T-helper 17 cell (primary cell): ENCODE results near the gene HCFC2. TPM values are rescaled to one million over a fixed set of nuclear protein-coding genes. Genes with fewer than 3 reads are reported as not detected.
"Not testable (repeated sequence)": the region's sequence is repeated elsewhere in the genome, so short reads cannot be mapped to it uniquely, and the experiment has no call there.

Experiments
- ATAC-seq: fragments of 150-1000 bp; cut with Tn5 transposase; 2 replicates; pipeline ENCODE4 v1.10.0; 2021; ENCODE audit warnings: mild to moderate bottlenecking, moderate library complexity
- DNase-seq, 3 donors: peaks; one replicate each; pipeline versions ENCODE4 v3.0.0 to v3.0.0-alpha.2; 2020 to 2021
- H3K9me3 ChIP-seq: one replicate; pipeline ENCODE4 v1.7.0; 2013; ENCODE audit warnings: low read length, mild to moderate bottlenecking; ENCODE audit not compliant: control insufficient read depth, poor library complexity, severe bottlenecking
- H3K27ac Mint-ChIP-seq: one replicate; pipeline ENCODE4 v1.8.0; 2022; ENCODE audit warnings: mild to moderate bottlenecking, moderate library complexity, mixed read lengths
- H3K27me3 Mint-ChIP-seq: one replicate; pipeline ENCODE4 v1.8.0; 2022; ENCODE audit warnings: mixed read lengths
- H3K36me3 Mint-ChIP-seq: one replicate; pipeline ENCODE4 v1.8.0; 2022; ENCODE audit warnings: low read depth, mixed read lengths
- H3K4me1 Mint-ChIP-seq: one replicate; pipeline ENCODE4 v1.8.0; 2022; ENCODE audit warnings: mild to moderate bottlenecking, mixed read lengths
- H3K4me3 Mint-ChIP-seq: one replicate; pipeline ENCODE4 v1.8.0; 2022; ENCODE audit warnings: mild to moderate bottlenecking, moderate library complexity, mixed read lengths
- total RNA-seq, 4 donors: library from RNA in 2 of 4; stranded (reverse) in 2 of 4; gene quantifications; one replicate each; pipeline ENCODE4 v1.2.3 and lab custom pipeline; 2022 to 2026

HCFC2 gene
- total RNA-seq, 2 donors from 2014 or later: 13.9 to 15.2 TPM

DNA sequence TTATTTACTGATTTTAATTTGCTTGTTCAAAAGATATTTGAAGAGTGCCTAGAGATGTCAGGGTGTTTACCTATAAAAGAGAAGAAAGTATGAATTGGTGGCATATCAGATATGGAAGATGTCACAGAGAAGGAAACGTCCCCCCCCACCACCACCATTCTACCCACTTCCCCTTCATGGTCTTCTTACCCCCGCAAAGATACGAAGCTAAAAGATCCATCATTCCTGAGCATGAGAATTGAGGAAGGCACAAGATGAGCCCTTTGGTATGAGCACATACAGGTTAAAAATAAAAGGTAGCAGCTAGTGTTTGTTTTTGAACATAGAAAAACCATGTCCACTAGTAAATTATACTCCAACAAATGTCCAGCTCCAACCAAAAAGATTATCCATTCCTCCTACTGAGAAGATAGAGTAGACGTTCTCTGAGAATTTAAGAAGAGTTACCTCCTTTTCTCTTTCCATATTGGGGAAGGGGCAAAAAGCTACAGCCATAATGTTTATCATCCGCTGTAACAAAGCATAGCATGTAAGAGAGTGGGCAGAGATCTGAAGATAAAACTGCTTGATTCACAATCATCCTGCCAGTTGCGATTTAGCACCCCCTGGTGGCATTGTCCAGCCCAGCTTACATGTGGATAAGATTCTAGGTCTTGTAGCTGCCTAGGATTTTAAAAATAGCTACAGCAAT lies 44.6 kb downstream of the HCFC2 start:
- no peaks in the 10 kb centered on the region for H3K9me3 ChIP-seq
- peak; percentile 96 for ATAC-seq
- H3K27me3 Mint-ChIP-seq: no peaks in the 10 kb centered on the region
- DNase-seq: peak; percentile 56 to 80 (median 63)
- H3K27ac Mint-ChIP-seq: peak overlapping the region; percentile 67
- peaks cover 3% of the 10 kb centered on the region for H3K36me3 Mint-ChIP-seq
- peak overlapping the region; percentile 31 for H3K4me3 Mint-ChIP-seq
- peaks cover 17% of the 10 kb centered on the region for H3K4me1 Mint-ChIP-seq

DNA sequence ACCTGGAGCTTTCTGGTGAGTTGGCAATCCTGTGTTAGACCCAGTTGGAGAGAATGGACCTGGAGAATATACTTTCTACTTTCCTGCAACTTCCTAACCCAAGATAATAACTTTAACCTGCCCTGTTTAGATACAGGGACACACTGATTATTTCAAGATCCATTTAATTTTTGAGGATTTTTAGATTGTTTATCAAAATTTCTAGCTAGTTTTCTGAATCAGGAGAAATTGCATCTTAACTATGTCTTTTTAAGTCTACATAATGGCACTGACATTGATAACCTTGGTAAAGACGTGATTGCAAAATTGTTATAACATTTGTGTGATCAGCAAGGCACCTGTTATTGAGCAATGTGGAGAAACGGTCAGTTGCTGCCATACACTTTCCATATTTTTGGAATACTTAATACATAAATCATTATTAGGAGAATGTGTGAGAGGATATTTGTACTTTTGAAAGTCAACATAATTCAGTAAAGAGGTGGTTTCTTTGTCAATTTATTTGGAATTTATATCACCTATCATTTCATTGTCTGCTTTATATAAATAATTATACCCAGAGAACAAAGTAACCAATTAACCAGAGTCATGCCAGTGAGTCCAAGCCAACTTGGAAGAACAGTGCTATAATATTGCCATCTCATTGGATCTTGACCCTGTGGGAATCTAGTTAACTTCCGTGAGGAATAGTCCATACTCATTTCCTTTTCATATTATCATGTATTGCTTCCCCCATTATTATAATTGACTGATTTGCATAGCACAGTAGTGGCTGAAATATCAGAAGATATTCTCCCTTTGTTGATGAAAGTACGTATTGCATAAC lies 45.3 kb downstream of the HCFC2 start:
- Mint-ChIP-seq H3K27me3 (no peaks in the 10 kb centered on the region), H3K4me3 (no peak overlapping the region), H3K36me3 (peaks cover 3% of the 10 kb centered on the region), H3K4me1 (peaks cover 17% of the 10 kb centered on the region), H3K27ac (no peak overlapping the region)
- DNase-seq (no peak), ATAC-seq (no peak)
- no peaks in the 10 kb centered on the region for H3K9me3 ChIP-seq

- not testable (repeated sequence) for H3K9me3 ChIP-seq, ATAC-seq, H3K4me1 Mint-ChIP-seq, DNase-seq, H3K36me3 Mint-ChIP-seq, H3K4me3 Mint-ChIP-seq, H3K27me3 Mint-ChIP-seq
- H3K27ac Mint-ChIP-seq: peak overlapping the region; percentile 90
These were observed 50.7 kb downstream of the HCFC2 start for GRCh38 chr12:104114834-104115586.

DNA sequence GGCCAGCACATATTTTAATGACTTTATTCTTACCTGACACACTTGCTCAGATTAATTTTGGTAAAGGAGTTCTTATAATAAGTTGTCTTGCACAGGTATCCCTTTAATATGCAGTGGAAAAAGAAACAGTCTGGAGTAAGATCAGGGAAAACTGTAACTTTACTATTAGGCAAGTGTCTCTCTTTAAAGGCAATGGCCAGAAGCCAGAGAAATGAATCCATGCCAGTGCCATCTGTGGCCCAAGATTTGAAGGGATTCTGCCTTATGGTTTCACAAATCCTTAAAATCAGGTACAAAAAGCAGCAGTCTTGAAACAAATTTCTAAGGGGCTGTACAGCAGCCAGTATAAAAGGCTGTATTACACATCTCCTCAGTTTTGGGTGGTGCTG lies 51.2 kb downstream of the HCFC2 start:
- no peaks in the 10 kb centered on the region for H3K27me3 Mint-ChIP-seq
- H3K9me3 ChIP-seq: no peaks in the 10 kb centered on the region
- peaks cover 7% of the 10 kb centered on the region for H3K4me1 Mint-ChIP-seq
- DNase-seq (no peak), ATAC-seq (no peak)
- no peak overlapping the region for H3K4me3 Mint-ChIP-seq
- peak overlapping the region; percentile 90 for H3K27ac Mint-ChIP-seq
- H3K36me3 Mint-ChIP-seq: no peaks in the 10 kb centered on the region

GRCh38 chr12:104121001-104121400 lies 56.7 kb downstream of the HCFC2 start:
- H3K9me3 ChIP-seq: no peaks in the 10 kb centered on the region
- no peak overlapping the region for H3K27ac Mint-ChIP-seq
- ATAC-seq (no peak), DNase-seq (no peak)
- no peaks in the 10 kb centered on the region for H3K36me3 Mint-ChIP-seq
- peaks cover 4% of the 10 kb centered on the region for H3K4me1 Mint-ChIP-seq
- H3K27me3 Mint-ChIP-seq: no peaks in the 10 kb centered on the region
- H3K4me3 Mint-ChIP-seq: no peak overlapping the region

DNA sequence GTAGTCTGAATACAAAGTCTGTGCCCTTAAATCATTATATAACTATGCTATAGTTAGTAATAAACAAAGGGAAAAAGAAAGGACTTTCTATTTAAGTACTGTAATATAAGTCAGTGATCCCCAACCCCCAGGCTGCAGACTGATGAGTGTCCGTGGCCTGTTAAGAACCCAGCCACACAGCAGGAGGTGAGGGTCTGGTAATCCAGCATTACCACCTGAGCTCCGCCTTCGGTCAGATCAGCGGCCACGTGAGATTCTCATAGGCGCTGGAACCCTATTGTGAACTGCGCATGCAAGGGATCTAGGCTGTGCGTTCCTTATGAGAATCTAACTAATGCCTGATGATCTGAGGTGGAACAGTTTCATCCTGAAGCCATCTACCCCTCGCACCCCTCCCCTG lies 58.0 kb downstream of the HCFC2 start:
- no peaks in the 10 kb centered on the region for H3K36me3 Mint-ChIP-seq
- no peak for ATAC-seq
- H3K4me1 Mint-ChIP-seq: peaks cover 4% of the 10 kb centered on the region
- no peak overlapping the region for H3K27ac Mint-ChIP-seq
- no peaks in the 10 kb centered on the region for H3K9me3 ChIP-seq
- no peak for DNase-seq
- H3K4me3 Mint-ChIP-seq: no peak overlapping the region
- no peaks in the 10 kb centered on the region for H3K27me3 Mint-ChIP-seq

DNA sequence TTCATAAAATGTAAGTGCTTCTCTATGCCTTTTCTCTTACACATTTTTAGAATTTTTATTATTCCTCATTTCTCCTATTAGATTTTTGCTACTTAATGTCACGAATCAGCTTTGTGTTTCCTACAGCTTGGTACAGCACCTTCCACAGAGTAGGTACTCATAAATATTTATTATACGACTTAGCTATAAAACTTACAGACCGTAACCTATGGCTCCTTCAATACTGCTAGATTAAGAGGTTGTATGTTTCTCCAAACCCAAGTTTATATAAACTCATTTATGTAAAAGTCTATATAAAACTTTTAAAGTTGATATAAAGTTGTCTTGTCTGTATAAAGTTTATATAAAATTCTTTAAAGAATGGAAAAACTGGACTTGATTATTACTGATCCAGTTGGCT lies 62.2 kb downstream of the HCFC2 start:
- Mint-ChIP-seq H3K4me1 (peaks cover 10% of the 10 kb centered on the region), H3K27me3 (no peaks in the 10 kb centered on the region), H3K36me3 (peaks cover 4% of the 10 kb centered on the region), H3K4me3 (no peak overlapping the region), H3K27ac (no peak overlapping the region)
- ATAC-seq: no peak
- DNase-seq: no peak
- no peaks in the 10 kb centered on the region for H3K9me3 ChIP-seq

DNA sequence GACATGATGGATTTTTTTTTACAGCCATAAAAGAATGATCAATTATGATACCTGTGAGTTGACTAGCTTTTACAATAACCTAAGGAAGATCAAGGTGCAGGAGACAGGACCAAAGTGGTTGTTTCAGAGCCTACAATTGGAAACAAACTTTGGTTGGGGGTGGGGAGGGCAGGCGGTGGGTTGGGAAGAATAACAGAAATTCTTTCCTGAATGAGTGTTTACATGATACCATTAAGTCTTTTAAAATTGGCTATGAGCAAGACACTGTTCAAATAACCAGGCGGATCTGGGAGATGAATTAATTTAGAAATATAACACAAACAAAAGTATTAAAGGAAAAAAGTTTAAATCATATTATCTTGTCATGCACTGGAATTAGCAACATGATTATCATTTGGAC lies 66.4 kb downstream of the HCFC2 start:
- DNase-seq (no peak), ATAC-seq (no peak)
- H3K4me3 Mint-ChIP-seq: no peak overlapping the region
- no peaks in the 10 kb centered on the region for H3K9me3 ChIP-seq
- peaks cover 10% of the 10 kb centered on the region for H3K36me3 Mint-ChIP-seq
- H3K4me1 Mint-ChIP-seq: peaks cover 16% of the 10 kb centered on the region
- peak overlapping the region; percentile 49 for H3K27ac Mint-ChIP-seq
- H3K27me3 Mint-ChIP-seq: no peaks in the 10 kb centered on the region

GRCh38 chr12:104131609-104132008 lies 67.3 kb downstream of the HCFC2 start:
- DNase-seq (no peak), ATAC-seq (no peak)
- H3K4me1 Mint-ChIP-seq: peaks cover 19% of the 10 kb centered on the region
- H3K27ac Mint-ChIP-seq: peak overlapping the region; percentile 49
- peaks cover 10% of the 10 kb centered on the region for H3K36me3 Mint-ChIP-seq
- H3K4me3 Mint-ChIP-seq: no peak overlapping the region
- no peaks in the 10 kb centered on the region for H3K27me3 Mint-ChIP-seq
- no peaks in the 10 kb centered on the region for H3K9me3 ChIP-seq

DNA sequence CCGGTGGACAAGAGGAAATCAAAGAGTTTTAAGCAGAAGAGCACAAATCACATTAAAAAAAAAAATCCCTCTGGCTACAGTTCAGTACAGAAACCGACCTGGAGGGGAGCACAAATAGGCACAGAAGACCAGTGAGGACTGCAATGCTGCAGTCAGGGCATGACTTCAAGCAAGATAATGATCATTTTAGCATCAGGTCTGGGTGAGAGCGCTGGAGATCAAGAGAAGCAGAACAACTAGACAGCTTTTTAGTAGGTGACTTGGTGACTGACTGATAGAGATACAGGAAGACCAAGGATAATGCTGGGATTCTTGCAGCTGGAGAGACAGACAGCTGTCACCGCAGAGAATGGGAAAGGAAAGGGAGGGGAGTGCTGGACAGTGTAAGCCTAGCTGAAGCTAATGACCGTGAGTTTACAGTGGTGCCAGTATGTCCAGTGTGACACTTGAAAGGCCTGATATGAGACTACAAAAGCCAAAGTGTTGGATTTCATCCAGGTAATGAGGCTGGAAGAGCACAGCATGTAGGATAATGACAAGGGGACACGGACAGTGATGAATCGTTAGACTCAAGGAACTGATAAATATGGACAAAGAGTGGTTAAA lies 68.1 kb downstream of the HCFC2 start:
- Mint-ChIP-seq H3K4me1 (peaks cover 19% of the 10 kb centered on the region), H3K27ac (peak overlapping the region; percentile 49), H3K4me3 (peak overlapping the region; percentile 15), H3K36me3 (peaks cover 10% of the 10 kb centered on the region), H3K27me3 (no peaks in the 10 kb centered on the region)
- DNase-seq: no peak
- H3K9me3 ChIP-seq: no peaks in the 10 kb centered on the region
- no peak for ATAC-seq

GRCh38 chr12:104133321-104133720 lies 69.0 kb downstream of the HCFC2 start:
- ATAC-seq: no peak
- no peaks in the 10 kb centered on the region for H3K27me3 Mint-ChIP-seq

GRCh38 chr12:104133866-104134265 lies 69.5 kb downstream of the HCFC2 start:
- Mint-ChIP-seq H3K27ac (no peak overlapping the region), H3K4me3 (no peak overlapping the region), H3K36me3 (peaks cover 10% of the 10 kb centered on the region), H3K27me3 (no peaks in the 10 kb centered on the region), H3K4me1 (peaks cover 20% of the 10 kb centered on the region)
- no peak for DNase-seq
- no peak for ATAC-seq
- H3K9me3 ChIP-seq: no peaks in the 10 kb centered on the region

More at GRCh38 chr12:104133321-104133720, 69.0 kb downstream of the HCFC2 start:
- no peaks in the 10 kb centered on the region for H3K9me3 ChIP-seq
- Mint-ChIP-seq H3K27ac (no peak overlapping the region), H3K4me1 (peaks cover 19% of the 10 kb centered on the region), H3K4me3 (no peak overlapping the region), H3K36me3 (peaks cover 10% of the 10 kb centered on the region)
- DNase-seq: no peak

- Mint-ChIP-seq H3K27ac (no peak overlapping the region), H3K27me3 (no peaks in the 10 kb centered on the region), H3K4me3 (no peak overlapping the region), H3K36me3 (peaks cover 8% of the 10 kb centered on the region), H3K4me1 (peaks cover 16% of the 10 kb centered on the region)
- ATAC-seq: no peak
- DNase-seq: no peak
- no peaks in the 10 kb centered on the region for H3K9me3 ChIP-seq
These were observed 70.6 kb downstream of the HCFC2 start for GRCh38 chr12:104134882-104135281.
